Naive thymus-derived CD4-positive, alpha-beta T cell (primary cell): Measurements from ENCODE around the gene NRXN3. TPM values are rescaled to one million over a fixed set of nuclear protein-coding genes. Genes with fewer than 3 reads are reported as not detected.

Experiments used
- ATAC-seq: fragments of 150-1000 bp; cut with Tn5 transposase; 2 replicates; pipeline ENCODE4 v1.10.0; 2021; ENCODE audit warnings: mild to moderate bottlenecking, moderate library complexity
- CTCF ChIA-PET: fragments of 350-600 bp; sonication (Branson Sonifier 250); formaldehyde crosslinking; loops from one replicate; lab custom pipeline; 2021; ENCODE audit warnings: antibody characterized with exemption; lab: Charles Lee
- POLR2A ChIA-PET: fragments of 350-600 bp; sonication (Branson Sonifier 250); formaldehyde crosslinking; loops from one replicate; lab custom pipeline; 2021; ENCODE audit warnings: antibody characterized with exemption, inconsistent platforms; lab: Charles Lee
- DNase-seq, 9 donors: peaks; one replicate each; pipeline versions ENCODE4 v3.0.0 to v3.0.0-alpha.2; 2020 to 2022; ENCODE audit warnings: mixed read lengths in 1 of 9
- H3K27ac ChIP-seq: one replicate; pipeline ENCODE4 v1.7.0; 2013; ENCODE audit warnings: mild to moderate bottlenecking, low read depth, low read length, moderate library complexity
- H3K27me3 ChIP-seq, 2 donors: one replicate each; pipeline ENCODE4 v1.7.0; 2013; ENCODE audit warnings: low read length in 2 of 2, mild to moderate bottlenecking in 2 of 2, moderate library complexity in 2 of 2; ENCODE audit not compliant: control insufficient read depth in 2 of 2, insufficient read depth in 2 of 2
- H3K36me3 ChIP-seq, 3 experiments: 1 replicate in 2 of 3; 2 replicates in 1 of 3; pipeline ENCODE4 v1.7.0; 2013; ENCODE audit warnings: low read length in 3 of 3, mild to moderate bottlenecking in 3 of 3, moderate library complexity in 1 of 3; ENCODE audit not compliant: insufficient read depth in 3 of 3, control insufficient read depth in 2 of 3
- H3K4me1 ChIP-seq, 2 donors: one replicate each; pipeline ENCODE4 v1.7.0; 2013; ENCODE audit warnings: low read length in 2 of 2, mild to moderate bottlenecking in 2 of 2, moderate library complexity in 1 of 2; ENCODE audit not compliant: control insufficient read depth in 2 of 2, insufficient read depth in 2 of 2
- H3K4me3 ChIP-seq: 2 replicates; pipeline ENCODE4 v1.7.0; 2013; ENCODE audit warnings: mild to moderate bottlenecking, low read length
- H3K9me3 ChIP-seq, 3 experiments: 1 replicate in 2 of 3; 2 replicates in 1 of 3; pipeline ENCODE4 v1.7.0; 2013; ENCODE audit warnings: low read length in 3 of 3; ENCODE audit not compliant: control insufficient read depth in 2 of 3
- H3K27ac Mint-ChIP-seq, 9 donors: one replicate each; pipeline ENCODE4 v1.8.0; 2020 to 2022; ENCODE audit warnings: mixed read lengths in 9 of 9, mild to moderate bottlenecking in 8 of 9, moderate library complexity in 5 of 9, inconsistent platforms in 2 of 9
- H3K27me3 Mint-ChIP-seq, 5 donors: one replicate each; pipeline ENCODE4 v1.8.0; 2021 to 2022; ENCODE audit warnings: mixed read lengths in 5 of 5, mild to moderate bottlenecking in 1 of 5
- H3K36me3 Mint-ChIP-seq, 5 donors: one replicate each; pipeline ENCODE4 v1.8.0; 2020 to 2022; ENCODE audit warnings: mixed read lengths in 5 of 5, mild to moderate bottlenecking in 3 of 5, inconsistent platforms in 1 of 5
- H3K4me1 Mint-ChIP-seq, 7 donors: one replicate each; pipeline ENCODE4 v1.8.0; 2020 to 2022; ENCODE audit warnings: mixed read lengths in 7 of 7, mild to moderate bottlenecking in 3 of 7, inconsistent platforms in 1 of 7
- H3K4me3 Mint-ChIP-seq, 10 donors: one replicate each; pipeline ENCODE4 v1.8.0; 2020 to 2022; ENCODE audit warnings: mild to moderate bottlenecking in 10 of 10, mixed read lengths in 10 of 10, moderate library complexity in 6 of 10, inconsistent platforms in 2 of 10
- H3K9me3 Mint-ChIP-seq, 11 donors: one replicate each; pipeline ENCODE4 v1.8.0; 2020 to 2022; ENCODE audit warnings: mixed read lengths in 11 of 11, mild to moderate bottlenecking in 4 of 11, inconsistent platforms in 1 of 11, moderate library complexity in 1 of 11
- intact Hi-C, 2 donors: fragments of 100-400 bp; cut with micrococcal nuclease; formaldehyde crosslinking; loops; one replicate each; pipeline ENCODE4 v1.15.1; 2023
- polyA plus RNA-seq, 2 donors: library from polyadenylated mRNA; unstranded; fragments of 300-500 nt; fragmentation: Illumina TruSeq; gene quantifications; one replicate each; pipeline ENCODE4 v1.2.3, GENCODE V29; 2021
- total RNA-seq, 6 experiments: library from RNA in 5 of 6; stranded (reverse) in 5 of 6; gene quantifications; 1 replicate in 5 of 6; 2 replicates in 1 of 6; pipeline ENCODE4 v1.2.3 and lab custom pipeline; 2021 to 2026

NRXN3 gene
- total and polyA plus RNA-seq, 7 experiments from 2014 or later, result not detected

GRCh38 chr14:79062226-79062625 is 892.1 kb downstream of the NRXN3 start:
- Mint-ChIP-seq H3K27ac (no peak overlapping the region), H3K36me3 (no peaks in the 10 kb centered on the region), H3K4me3 (no peak overlapping the region), H3K9me3 (peaks cover 0 to 21% (median 4%) of the 10 kb centered on the region in 11 donors), H3K4me1 (no peaks in the 10 kb centered on the region), H3K27me3 (no peaks in the 10 kb centered on the region)
- Histone ChIP-seq H3K27me3 (no peaks in the 10 kb centered on the region), H3K4me3 (no peak overlapping the region), H3K36me3 (no peaks in the 10 kb centered on the region), H3K9me3 (no peaks in the 10 kb centered on the region), H3K27ac (no peak overlapping the region), H3K4me1 (no peaks in the 10 kb centered on the region)
- ChIA-PET POLR2A (no interaction called here), CTCF (no interaction called here)
- DNase-seq, result no peak
- intact Hi-C loops, result no loop called here
- no peak for ATAC-seq

- Mint-ChIP-seq H3K27ac (no peak overlapping the region), H3K27me3 (no peaks in the 10 kb centered on the region), H3K9me3 (peaks cover 0 to 13% (median 3%) of the 10 kb centered on the region in 11 donors), H3K36me3 (no peaks in the 10 kb centered on the region), H3K4me3 (no peak overlapping the region), H3K4me1 (no peaks in the 10 kb centered on the region)
- intact Hi-C loops, result no loop called here
- H3K27ac ChIP-seq, result no peak overlapping the region
- H3K9me3 ChIP-seq, result no peaks in the 10 kb centered on the region
- no peaks in the 10 kb centered on the region for H3K4me1 ChIP-seq
- ChIA-PET POLR2A (no interaction called here), CTCF (no interaction called here)
- no peak for DNase-seq
- H3K36me3 ChIP-seq, result no peaks in the 10 kb centered on the region
- H3K4me3 ChIP-seq, result no peak overlapping the region
- H3K27me3 ChIP-seq, result peaks cover 0 to 4% of the 10 kb centered on the region in 2 donors
- no peak for ATAC-seq
These were observed 894.0 kb downstream of the NRXN3 start for GRCh38 chr14:79064214-79064613.

GRCh38 chr14:79074510-79074909 is 904.3 kb downstream of the NRXN3 start:
- H3K4me1 Mint-ChIP-seq, result no peaks in the 10 kb centered on the region
- no peak overlapping the region for H3K27ac Mint-ChIP-seq
- ATAC-seq (no peak), DNase-seq (no peak)
- no peaks in the 10 kb centered on the region for H3K4me1 ChIP-seq
- intact Hi-C loops, result no loop called here
- H3K27me3 ChIP-seq, result no peaks in the 10 kb centered on the region
- peaks cover 0 to 11% (median 0%) of the 10 kb centered on the region in 11 donors for H3K9me3 Mint-ChIP-seq
- POLR2A ChIA-PET, result no interaction called here
- H3K36me3 Mint-ChIP-seq, result no peaks in the 10 kb centered on the region
- no peak overlapping the region for H3K27ac ChIP-seq
- CTCF ChIA-PET, result no interaction called here
- no peak overlapping the region for H3K4me3 Mint-ChIP-seq
- H3K9me3 ChIP-seq, result no peaks in the 10 kb centered on the region
- H3K36me3 ChIP-seq, result no peaks in the 10 kb centered on the region
- no peak overlapping the region for H3K4me3 ChIP-seq
- H3K27me3 Mint-ChIP-seq, result peaks cover 0 to 4% (median 0%) of the 10 kb centered on the region in 5 donors

- H3K9me3 Mint-ChIP-seq, result peaks cover 0 to 16% (median 0%) of the 10 kb centered on the region in 11 donors
- no peaks in the 10 kb centered on the region for H3K9me3 ChIP-seq
- no peak overlapping the region for H3K27ac ChIP-seq
- H3K36me3 ChIP-seq, result no peaks in the 10 kb centered on the region
- no peaks in the 10 kb centered on the region for H3K36me3 Mint-ChIP-seq
- intact Hi-C loops, result no loop called here
- no peak overlapping the region for H3K27ac Mint-ChIP-seq
- H3K4me3 ChIP-seq, result no peak overlapping the region
- H3K4me1 Mint-ChIP-seq, result no peaks in the 10 kb centered on the region
- no peaks in the 10 kb centered on the region for H3K4me1 ChIP-seq
- DNase-seq (no peak), ATAC-seq (no peak)
- ChIA-PET POLR2A (interaction anchor here (0.5 kb wide), 1 partner anchor 10 kb away, joined by 3 read pairs; no protein-coding TSS in a partner anchor), CTCF (no interaction called here)
- peaks cover 0 to 7% (median 0%) of the 10 kb centered on the region in 5 donors for H3K27me3 Mint-ChIP-seq
- no peaks in the 10 kb centered on the region for H3K27me3 ChIP-seq
- H3K4me3 Mint-ChIP-seq, result no peak overlapping the region
These were observed 906.3 kb downstream of the NRXN3 start for GRCh38 chr14:79076428-79076827.

- Histone ChIP-seq H3K4me3 (no peak overlapping the region), H3K27me3 (no peaks in the 10 kb centered on the region), H3K27ac (no peak overlapping the region), H3K9me3 (no peaks in the 10 kb centered on the region), H3K4me1 (no peaks in the 10 kb centered on the region), H3K36me3 (no peaks in the 10 kb centered on the region)
- CTCF ChIA-PET, result no interaction called here
- no peaks in the 10 kb centered on the region for H3K4me1 Mint-ChIP-seq
- no peak overlapping the region for H3K27ac Mint-ChIP-seq
- intact Hi-C loops, result no loop called here
- peaks cover 0 to 16% (median 0%) of the 10 kb centered on the region in 11 donors for H3K9me3 Mint-ChIP-seq
- H3K4me3 Mint-ChIP-seq, result no peak overlapping the region
- DNase-seq, result no peak
- peaks cover 0 to 7% (median 0%) of the 10 kb centered on the region in 5 donors for H3K27me3 Mint-ChIP-seq
- POLR2A ChIA-PET, result no interaction called here
- no peaks in the 10 kb centered on the region for H3K36me3 Mint-ChIP-seq
- ATAC-seq, result no peak
These were observed 906.9 kb downstream of the NRXN3 start for GRCh38 chr14:79077096-79077495.

- H3K4me1 ChIP-seq, result no peaks in the 10 kb centered on the region
- no peaks in the 10 kb centered on the region for H3K27me3 ChIP-seq
- no peaks in the 10 kb centered on the region for H3K4me1 Mint-ChIP-seq
- CTCF ChIA-PET, result no interaction called here
- H3K27ac Mint-ChIP-seq, result no peak overlapping the region
- POLR2A ChIA-PET, result no interaction called here
- H3K27ac ChIP-seq, result no peak overlapping the region
- H3K36me3 Mint-ChIP-seq, result no peaks in the 10 kb centered on the region
- ATAC-seq (no peak), DNase-seq (no peak)
- intact Hi-C loops, result no loop called here
- H3K9me3 ChIP-seq, result no peaks in the 10 kb centered on the region
- no peak overlapping the region for H3K4me3 Mint-ChIP-seq
- H3K9me3 Mint-ChIP-seq, result peaks cover 0 to 16% (median 0%) of the 10 kb centered on the region in 11 donors
- no peak overlapping the region for H3K4me3 ChIP-seq
- H3K27me3 Mint-ChIP-seq, result peaks cover 0 to 7% (median 0%) of the 10 kb centered on the region in 5 donors
- H3K36me3 ChIP-seq, result no peaks in the 10 kb centered on the region
These were observed 909.9 kb downstream of the NRXN3 start for GRCh38 chr14:79080040-79080439.

- DNase-seq (no peak), ATAC-seq (no peak)
- no peaks in the 10 kb centered on the region for H3K4me1 ChIP-seq
- peaks cover 0 to 4% (median 0%) of the 10 kb centered on the region in 5 donors for H3K27me3 Mint-ChIP-seq
- H3K4me3 ChIP-seq, result no peak overlapping the region
- intact Hi-C loops, result no loop called here
- no peak overlapping the region for H3K27ac ChIP-seq
- ChIA-PET CTCF (no interaction called here), POLR2A (no interaction called here)
- no peaks in the 10 kb centered on the region for H3K36me3 Mint-ChIP-seq
- H3K4me3 Mint-ChIP-seq, result no peak overlapping the region
- H3K36me3 ChIP-seq, result no peaks in the 10 kb centered on the region
- no peaks in the 10 kb centered on the region for H3K9me3 ChIP-seq
- peaks cover 0 to 10% (median 0%) of the 10 kb centered on the region in 11 donors for H3K9me3 Mint-ChIP-seq
- no peak overlapping the region for H3K27ac Mint-ChIP-seq
- H3K27me3 ChIP-seq, result no peaks in the 10 kb centered on the region
- no peaks in the 10 kb centered on the region for H3K4me1 Mint-ChIP-seq
These were observed 912.7 kb downstream of the NRXN3 start for GRCh38 chr14:79082883-79083282.
